ENCODE measurements around the gene TMEM234. TPM values are rescaled to one million over a fixed set of nuclear protein-coding genes. Genes with fewer than 3 reads are reported as not detected.

The TMEM234 gene
- total RNA-seq, 1 donor from 2014 or later = 14.4 TPM

DNA sequence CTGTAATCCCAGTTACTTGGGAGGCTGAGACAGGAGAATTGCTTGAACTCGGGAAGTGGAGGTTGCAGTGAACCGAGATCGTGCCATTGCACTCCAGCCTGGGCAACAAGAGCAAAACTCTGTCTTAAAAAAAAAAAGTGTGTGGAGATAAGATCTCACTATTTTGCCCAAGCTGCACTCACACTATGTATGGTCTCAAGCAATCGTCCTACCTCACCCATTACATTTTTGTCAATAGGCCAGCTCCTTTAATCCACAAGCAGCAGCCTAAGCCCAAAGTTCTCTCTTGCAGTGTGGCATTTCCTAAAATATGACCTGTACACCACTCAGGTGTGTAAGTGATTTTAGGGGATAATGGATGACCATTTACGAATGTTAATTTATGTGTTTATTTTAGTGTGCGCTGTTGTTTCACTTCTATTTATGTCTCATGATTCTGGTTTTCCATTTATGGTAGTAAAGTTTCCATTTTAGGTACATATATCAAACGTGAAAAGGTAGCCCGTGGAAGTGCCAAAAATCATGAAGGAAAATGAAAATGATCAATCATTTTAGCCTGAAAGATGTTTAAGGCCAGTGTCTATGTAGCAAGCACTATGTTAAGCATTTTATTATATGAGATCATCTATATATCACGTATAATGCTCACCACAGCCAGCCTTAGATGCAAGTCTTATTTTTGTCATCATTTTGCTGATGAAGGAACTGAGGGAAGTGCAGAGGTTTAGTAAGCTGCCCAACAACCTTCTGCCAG lies 34.5 kb upstream of the TMEM234 start:
- no peak overlapping the region for H3K4me3 ChIP-seq (ENCODE audit: low read depth, low read length)
- TF ChIP-seq, protein P1, sequence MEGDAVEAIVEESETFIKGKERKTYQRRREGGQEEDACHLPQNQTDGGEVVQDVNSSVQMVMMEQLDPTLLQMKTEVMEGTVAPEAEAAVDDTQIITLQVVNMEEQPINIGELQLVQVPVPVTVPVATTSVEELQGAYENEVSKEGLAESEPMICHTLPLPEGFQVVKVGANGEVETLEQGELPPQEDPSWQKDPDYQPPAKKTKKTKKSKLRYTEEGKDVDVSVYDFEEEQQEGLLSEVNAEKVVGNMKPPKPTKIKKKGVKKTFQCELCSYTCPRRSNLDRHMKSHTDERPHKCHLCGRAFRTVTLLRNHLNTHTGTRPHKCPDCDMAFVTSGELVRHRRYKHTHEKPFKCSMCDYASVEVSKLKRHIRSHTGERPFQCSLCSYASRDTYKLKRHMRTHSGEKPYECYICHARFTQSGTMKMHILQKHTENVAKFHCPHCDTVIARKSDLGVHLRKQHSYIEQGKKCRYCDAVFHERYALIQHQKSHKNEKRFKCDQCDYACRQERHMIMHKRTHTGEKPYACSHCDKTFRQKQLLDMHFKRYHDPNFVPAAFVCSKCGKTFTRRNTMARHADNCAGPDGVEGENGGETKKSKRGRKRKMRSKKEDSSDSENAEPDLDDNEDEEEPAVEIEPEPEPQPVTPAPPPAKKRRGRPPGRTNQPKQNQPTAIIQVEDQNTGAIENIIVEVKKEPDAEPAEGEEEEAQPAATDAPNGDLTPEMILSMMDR (conservative IDR thresholded peaks at IDR 0.05; ENCODE audit: low read depth, low read length) = no peak
- no peak for DNase-seq (ENCODE audit: low read depth)

DNA sequence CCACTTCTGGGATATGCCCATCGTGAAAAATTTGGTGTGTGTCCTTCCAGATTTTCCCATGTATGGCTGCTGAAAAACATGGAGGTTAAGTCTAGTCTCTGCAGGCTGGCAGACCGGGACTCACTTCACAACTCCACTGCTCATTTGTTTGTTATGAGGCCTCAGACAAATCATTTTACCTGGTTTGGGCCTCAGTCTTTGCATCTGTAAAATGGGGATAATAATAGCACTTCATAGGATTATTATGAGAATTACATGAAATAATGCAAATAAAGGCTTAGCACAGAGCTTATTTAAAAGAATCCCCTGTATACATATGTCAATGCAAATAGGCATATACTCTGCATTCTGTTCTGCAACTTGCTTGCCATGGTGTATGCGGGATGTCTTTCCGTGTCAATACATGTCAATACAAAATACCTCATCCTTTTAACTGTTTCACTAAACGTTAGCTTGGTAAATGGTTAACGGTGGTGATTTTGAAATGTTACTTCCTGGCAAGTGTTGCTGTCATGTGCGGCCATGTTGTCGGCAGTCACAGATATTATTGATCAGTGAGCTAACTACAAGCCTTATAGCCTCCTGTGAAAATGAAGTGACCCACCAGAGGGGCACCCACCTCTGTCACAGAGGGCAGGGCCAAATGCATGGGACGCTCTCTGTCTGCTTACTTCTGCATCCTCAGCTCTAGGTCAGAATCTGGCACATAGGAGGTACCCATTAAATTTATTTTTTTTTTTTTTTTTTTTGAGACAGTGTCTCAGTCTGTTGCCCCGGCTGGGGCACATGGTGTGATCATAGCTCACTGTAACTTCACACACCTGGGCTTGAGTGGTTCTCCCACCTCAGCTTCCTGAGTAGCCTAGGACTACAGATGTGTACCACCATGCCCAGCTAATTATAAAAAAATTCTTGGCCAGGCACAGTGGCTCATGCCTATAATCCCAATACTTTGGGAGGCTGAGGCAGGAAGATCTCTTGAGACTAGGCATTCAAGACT lies 33.2 kb upstream of the TMEM234 start:
- no peak for DNase-seq (ENCODE audit: low read depth)
- H3K4me3 ChIP-seq (ENCODE audit: low read depth, low read length) = no peak overlapping the region
- TF ChIP-seq, protein P1 (conservative IDR thresholded peaks at IDR 0.05; ENCODE audit: low read depth, low read length) = no peak

DNA sequence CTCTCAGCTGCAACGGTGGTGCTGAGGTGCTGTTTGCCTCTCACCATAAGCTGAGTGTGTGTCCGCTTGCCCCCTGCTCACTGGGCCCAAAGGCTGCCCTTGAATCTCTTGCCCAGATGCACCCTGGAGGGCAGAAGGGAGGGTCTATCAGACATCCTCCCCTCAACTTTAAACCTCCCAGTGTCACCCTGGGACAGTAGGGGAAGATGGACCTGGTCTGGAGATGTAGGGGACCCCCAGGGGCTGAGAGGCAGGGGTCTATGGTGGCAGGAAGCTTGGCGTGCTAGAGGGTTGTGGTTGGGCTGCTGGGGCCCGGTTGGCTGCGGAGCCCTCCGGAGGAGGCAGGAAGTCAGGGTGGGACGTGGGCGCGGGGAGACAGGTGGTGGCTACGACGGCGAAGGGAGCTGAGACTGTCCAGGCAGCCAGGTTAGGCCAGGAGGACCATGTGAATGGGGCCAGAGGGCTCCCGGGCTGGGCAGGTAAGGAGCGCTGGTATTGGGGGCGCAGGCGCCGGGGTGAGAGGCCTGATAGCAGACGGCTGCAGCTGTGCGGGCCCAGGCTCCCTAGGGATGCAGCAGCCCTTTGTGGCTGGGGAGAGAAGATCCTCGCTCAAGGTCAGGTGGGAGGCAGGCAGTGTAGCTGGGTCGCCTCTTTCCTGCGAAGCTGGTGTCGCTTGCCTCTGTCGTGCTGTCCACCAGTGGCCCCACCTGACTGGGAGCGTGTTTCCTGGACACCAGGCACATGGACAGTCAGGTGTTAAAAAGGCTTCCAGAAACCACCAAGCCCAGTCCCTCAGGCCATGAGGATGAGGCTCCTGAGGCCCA lies 29.0 kb upstream of the TMEM234 start, which contains the start of gene LCK:
Gene LCK, plus strand, starts transcription at position 373 of the 824 bp plus-strand sequence. CDS start 23,065 bp downstream, outside the sequence.
- TF ChIP-seq, protein P1 (conservative IDR thresholded peaks at IDR 0.05; ENCODE audit: low read depth, low read length) = no peak
- DNase-seq (ENCODE audit: low read depth) = no peak
- no peak within 1 kb of the TSS for H3K4me3 ChIP-seq (ENCODE audit: low read depth, low read length)

DNA sequence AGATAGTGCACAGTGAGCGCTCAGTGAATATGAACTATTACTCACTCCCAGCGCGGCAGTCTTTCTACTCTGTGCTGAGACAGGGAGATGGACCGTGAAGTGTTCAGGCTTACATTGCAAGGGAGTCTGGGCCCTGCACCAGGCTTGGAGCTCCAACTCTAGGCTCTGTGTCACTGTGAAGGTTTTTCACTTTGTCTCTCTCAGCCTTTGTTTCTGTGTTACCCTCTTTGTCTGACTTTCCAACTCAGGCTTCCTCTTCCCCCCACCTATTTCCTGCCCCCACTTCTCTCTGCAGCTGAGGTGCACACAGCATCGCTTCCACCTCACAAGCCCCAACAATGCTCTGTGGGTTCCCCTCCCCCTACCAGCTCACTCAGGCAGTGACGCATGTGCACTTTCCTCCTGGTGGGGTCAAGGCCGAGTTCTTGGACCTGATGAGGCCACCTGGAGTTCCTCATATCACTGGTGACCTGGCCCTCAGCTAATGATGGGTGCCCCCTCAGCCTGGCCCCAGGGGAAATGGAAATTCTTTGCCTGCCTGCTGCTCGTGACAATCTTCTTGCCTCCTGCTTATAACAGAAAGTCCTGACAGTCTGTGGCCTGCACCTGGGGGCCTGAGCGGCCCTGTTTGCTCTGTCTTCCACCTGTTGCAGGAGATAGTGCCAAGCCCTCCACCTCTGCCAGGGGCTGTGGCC lies 27.8 kb upstream of the TMEM234 start:
- DNase-seq (ENCODE audit: low read depth) = no peak
- no peak overlapping the region for H3K4me3 ChIP-seq (ENCODE audit: low read depth, low read length)
- TF ChIP-seq, protein P1 (conservative IDR thresholded peaks at IDR 0.05; ENCODE audit: low read depth, low read length) = no peak

DNA sequence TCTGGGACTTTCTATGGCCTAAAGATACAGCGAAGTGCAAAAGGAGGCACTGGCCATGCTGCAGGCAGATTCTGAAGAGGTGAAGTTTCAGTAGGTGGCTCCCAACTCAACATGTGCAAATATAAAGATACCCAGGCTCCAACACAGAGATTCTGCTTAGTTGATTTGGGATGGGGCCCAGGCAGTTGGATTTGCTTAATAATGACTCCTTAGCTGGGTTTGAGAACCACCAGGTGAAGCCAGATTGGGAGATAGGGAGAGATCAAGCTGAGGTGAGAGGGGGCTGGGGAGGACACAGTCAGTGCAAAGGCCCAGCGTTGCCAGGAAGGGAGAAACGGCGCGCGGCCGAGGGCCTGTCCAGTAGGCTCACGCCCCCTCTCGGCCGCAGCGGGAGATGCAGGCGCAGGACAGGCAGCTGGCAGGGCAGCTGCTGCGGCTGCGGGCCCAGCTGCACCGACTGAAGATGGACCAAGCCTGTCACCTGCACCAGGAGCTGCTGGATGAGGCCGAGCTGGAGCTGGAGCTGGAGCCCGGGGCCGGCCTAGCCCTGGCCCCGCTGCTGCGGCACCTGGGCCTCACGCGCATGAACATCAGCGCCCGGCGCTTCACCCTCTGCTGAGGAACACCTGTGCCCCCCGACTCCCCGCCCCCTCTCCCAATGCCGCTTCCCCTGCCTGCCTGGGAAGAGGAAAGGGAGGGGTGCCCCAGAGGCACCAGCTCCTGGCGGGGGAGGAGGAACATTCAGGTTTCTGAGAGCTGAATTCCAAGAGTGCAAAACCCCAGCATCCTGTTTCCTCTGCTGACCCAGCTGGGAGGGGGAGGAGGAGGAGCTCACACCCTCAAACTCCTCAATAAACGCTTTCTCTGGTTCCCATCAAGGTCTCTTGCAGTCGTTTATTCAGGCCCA lies 26.1 kb upstream of the TMEM234 start:
- DNase-seq (ENCODE audit: low read depth) = no peak
- H3K4me3 ChIP-seq (ENCODE audit: low read depth, low read length) = no peak overlapping the region
- TF ChIP-seq, protein P1 (conservative IDR thresholded peaks at IDR 0.05; ENCODE audit: low read depth, low read length) = peak; percentile 78

Data from epithelial cell of proximal tubule (primary cell).